Nephron progenitor cell (in vitro differentiated cells): ENCODE measurements around the gene CENPX.

ENCODE experiments used
- DNase-seq: peaks from one replicate; pipeline ENCODE4 v3.0.0; 2021
- H3K27ac Mint-ChIP-seq: 2 replicates; pipeline ENCODE4 v1.8.0; 2021; ENCODE audit warnings: mild to moderate bottlenecking, moderate library complexity, mixed read lengths
- H3K27me3 Mint-ChIP-seq: 2 replicates; pipeline ENCODE4 v1.8.0; 2021; ENCODE audit warnings: mild to moderate bottlenecking, low read depth, mixed read lengths; ENCODE audit not compliant: poor library complexity
- H3K36me3 Mint-ChIP-seq: 2 replicates; pipeline ENCODE4 v1.8.0; 2021; ENCODE audit warnings: low read depth, mixed read lengths
- H3K4me1 Mint-ChIP-seq: 2 replicates; pipeline ENCODE4 v1.8.0; 2021; ENCODE audit warnings: mixed read lengths
- H3K4me3 Mint-ChIP-seq: 2 replicates; pipeline ENCODE4 v1.8.0; 2021; ENCODE audit warnings: mild to moderate bottlenecking, moderate library complexity, mixed read lengths
- H3K9me3 Mint-ChIP-seq: 2 replicates; pipeline ENCODE4 v1.8.0; 2021; ENCODE audit warnings: mild to moderate bottlenecking, moderate library complexity, mixed read lengths
- TF ChIP-seq, protein P1 (sequence below): fragments of 200-600 bp; sonication (generic); IDR thresholded peaks from 2 replicates; pipeline ENCODE4 v1.5.0; 2021; ENCODE audit warnings: antibody characterized with exemption

CENPX gene

GRCh38 chr17:82049106-82049505 lies 26.4 kb upstream of the CENPX start:
- Mint-ChIP-seq H3K27me3 (no peaks in the 10 kb centered on the region), H3K36me3 (peaks cover 8% of the 10 kb centered on the region), H3K27ac (no peak overlapping the region), H3K4me3 (no peak overlapping the region), H3K9me3 (no peaks in the 10 kb centered on the region), H3K4me1 (peaks cover 20% of the 10 kb centered on the region)
- TF ChIP-seq, protein P1, sequence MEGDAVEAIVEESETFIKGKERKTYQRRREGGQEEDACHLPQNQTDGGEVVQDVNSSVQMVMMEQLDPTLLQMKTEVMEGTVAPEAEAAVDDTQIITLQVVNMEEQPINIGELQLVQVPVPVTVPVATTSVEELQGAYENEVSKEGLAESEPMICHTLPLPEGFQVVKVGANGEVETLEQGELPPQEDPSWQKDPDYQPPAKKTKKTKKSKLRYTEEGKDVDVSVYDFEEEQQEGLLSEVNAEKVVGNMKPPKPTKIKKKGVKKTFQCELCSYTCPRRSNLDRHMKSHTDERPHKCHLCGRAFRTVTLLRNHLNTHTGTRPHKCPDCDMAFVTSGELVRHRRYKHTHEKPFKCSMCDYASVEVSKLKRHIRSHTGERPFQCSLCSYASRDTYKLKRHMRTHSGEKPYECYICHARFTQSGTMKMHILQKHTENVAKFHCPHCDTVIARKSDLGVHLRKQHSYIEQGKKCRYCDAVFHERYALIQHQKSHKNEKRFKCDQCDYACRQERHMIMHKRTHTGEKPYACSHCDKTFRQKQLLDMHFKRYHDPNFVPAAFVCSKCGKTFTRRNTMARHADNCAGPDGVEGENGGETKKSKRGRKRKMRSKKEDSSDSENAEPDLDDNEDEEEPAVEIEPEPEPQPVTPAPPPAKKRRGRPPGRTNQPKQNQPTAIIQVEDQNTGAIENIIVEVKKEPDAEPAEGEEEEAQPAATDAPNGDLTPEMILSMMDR = no peak
- no peak for DNase-seq

DNA sequence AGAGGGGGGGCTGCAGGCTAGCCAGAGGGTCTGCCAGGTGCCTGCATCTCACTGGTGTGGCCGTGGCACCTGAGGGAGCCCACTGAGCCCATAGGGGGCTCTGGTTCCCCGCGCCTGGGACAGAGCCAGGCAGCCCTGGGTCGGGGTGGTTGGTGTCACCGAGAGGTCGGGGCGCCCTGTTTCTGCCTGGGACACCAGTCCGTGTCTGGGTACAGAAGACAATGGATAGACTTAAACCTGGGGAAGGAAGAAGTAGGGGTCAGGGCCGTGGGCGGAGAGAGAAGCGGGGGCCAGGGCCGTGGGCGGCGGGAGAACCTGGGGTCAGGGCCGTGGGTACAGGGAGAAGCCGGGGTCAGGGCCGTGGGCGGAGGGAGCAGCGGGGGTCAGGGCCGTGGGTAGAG lies 25.9 kb upstream of the CENPX start:
- H3K9me3 Mint-ChIP-seq = no peaks in the 10 kb centered on the region
- no peak overlapping the region for H3K4me3 Mint-ChIP-seq
- H3K36me3 Mint-ChIP-seq = peaks cover 8% of the 10 kb centered on the region
- DNase-seq = no peak
- H3K27ac Mint-ChIP-seq = no peak overlapping the region
- no peaks in the 10 kb centered on the region for H3K27me3 Mint-ChIP-seq
- TF ChIP-seq, protein P1 = no peak
- H3K4me1 Mint-ChIP-seq = peaks cover 20% of the 10 kb centered on the region

DNA sequence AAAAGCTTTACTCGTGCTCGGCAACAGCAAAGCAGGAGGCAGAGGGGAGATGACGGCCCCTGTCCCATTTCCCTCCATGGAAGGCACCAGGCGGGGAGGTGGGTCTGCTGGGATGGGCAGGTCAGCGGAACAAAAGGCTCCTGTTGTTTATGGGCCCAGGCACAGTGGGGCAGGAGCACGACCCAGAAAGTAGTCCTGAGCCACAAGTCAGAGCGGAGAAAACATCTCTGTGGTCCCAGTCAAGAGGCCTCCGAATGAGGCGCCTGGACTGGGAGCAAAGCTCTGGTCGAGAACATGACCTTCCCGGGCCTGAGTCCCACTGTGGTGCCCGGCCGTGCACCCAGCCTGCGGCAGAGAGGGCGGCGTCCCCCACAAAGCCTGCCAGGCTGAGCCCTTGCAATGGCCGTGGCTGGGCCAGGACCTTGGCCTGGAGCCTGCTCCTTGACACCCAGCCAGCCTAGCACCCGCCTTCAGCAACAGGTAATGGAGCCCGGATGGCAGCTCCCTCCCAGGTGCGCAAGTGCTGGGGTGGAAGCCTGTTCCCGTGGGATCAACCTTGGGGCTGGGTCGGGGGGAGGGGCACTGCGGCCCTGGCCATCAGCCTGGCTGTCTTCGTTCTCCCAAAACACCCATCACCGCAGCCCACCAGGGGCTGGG lies 25.4 kb upstream of the CENPX start:
- DNase-seq = no peak
- H3K36me3 Mint-ChIP-seq = peaks cover 8% of the 10 kb centered on the region
- H3K4me3 Mint-ChIP-seq = no peak overlapping the region
- H3K4me1 Mint-ChIP-seq = peaks cover 14% of the 10 kb centered on the region
- TF ChIP-seq, protein P1 = no peak
- no peaks in the 10 kb centered on the region for H3K9me3 Mint-ChIP-seq
- H3K27me3 Mint-ChIP-seq = no peaks in the 10 kb centered on the region
- H3K27ac Mint-ChIP-seq = no peak overlapping the region

- Mint-ChIP-seq H3K4me3 (no peak overlapping the region), H3K36me3 (peaks cover 8% of the 10 kb centered on the region), H3K27ac (peak overlapping the region; percentile 58), H3K27me3 (no peaks in the 10 kb centered on the region), H3K9me3 (no peaks in the 10 kb centered on the region), H3K4me1 (peaks cover 13% of the 10 kb centered on the region)
- no peak for DNase-seq
- TF ChIP-seq, protein P1 = no peak
Observed at GRCh38 chr17:82047379-82047778, 24.7 kb upstream of the CENPX start.

- TF ChIP-seq, protein P1 = no peak
- Mint-ChIP-seq H3K9me3 (no peaks in the 10 kb centered on the region), H3K27me3 (no peaks in the 10 kb centered on the region), H3K4me1 (peaks cover 15% of the 10 kb centered on the region), H3K36me3 (peaks cover 8% of the 10 kb centered on the region), H3K4me3 (no peak overlapping the region), H3K27ac (peak overlapping the region; percentile 93)
- no peak for DNase-seq
Observed at GRCh38 chr17:82046903-82047302, 24.2 kb upstream of the CENPX start.

DNA sequence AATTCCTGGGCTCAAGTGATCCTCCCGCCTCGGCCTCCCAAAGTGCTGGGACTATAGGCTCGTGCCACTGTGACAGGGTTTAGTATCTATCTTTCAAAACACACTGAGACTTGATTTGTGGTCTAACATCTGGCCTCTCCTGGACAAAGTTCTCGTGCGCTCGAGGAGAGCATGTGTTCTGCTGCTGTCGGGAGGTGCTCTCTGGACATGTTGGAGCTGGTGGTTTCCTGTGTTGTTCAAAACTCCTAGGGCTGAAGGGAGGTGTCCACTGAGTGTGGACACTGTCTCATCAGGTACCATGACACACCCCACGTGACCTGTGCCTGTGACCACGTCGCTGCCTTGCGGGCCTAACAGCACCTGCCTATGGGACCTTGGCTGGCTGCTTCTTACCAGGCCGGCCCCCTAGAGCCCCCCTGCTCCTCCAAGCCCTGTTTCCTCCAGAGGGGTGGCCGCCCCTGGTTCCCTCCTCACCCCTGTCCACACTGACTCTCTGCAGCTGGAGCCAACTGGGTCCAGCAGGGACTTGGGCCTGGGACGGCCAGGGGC lies 23.3 kb upstream of the CENPX start:
- DNase-seq = no peak
- Mint-ChIP-seq H3K27ac (no peak overlapping the region), H3K4me3 (no peak overlapping the region), H3K9me3 (no peaks in the 10 kb centered on the region), H3K27me3 (no peaks in the 10 kb centered on the region), H3K4me1 (peaks cover 20% of the 10 kb centered on the region), H3K36me3 (peaks cover 8% of the 10 kb centered on the region)
- TF ChIP-seq, protein P1 = no peak
